Vagina (tissue), 2 donors: ENCODE measurements around the gene RAP2B.

Experiments
- CTCF ChIP-seq, 3 experiments: fragments of 450-650 bp in 2 of 3; fragments of 200-600 bp in 1 of 3; sonication (generic) in 1 of 3; IDR thresholded peaks; one replicate each; pipeline ENCODE4 v1.5.1; 2017 to 2019; ENCODE audit warnings: antibody characterized with exemption in 3 of 3, mild to moderate bottlenecking in 2 of 3, moderate library complexity in 2 of 3
- POLR2A ChIP-seq, 2 donors: fragments of 450-650 bp; IDR thresholded peaks; one replicate each; pipeline ENCODE4 v1.6.1; 2017; ENCODE audit warnings: antibody characterized with exemption in 2 of 2, mild to moderate bottlenecking in 2 of 2, moderate library complexity in 2 of 2
- POLR2AphosphoS5 ChIP-seq, 2 donors: sonication (generic); formaldehyde crosslinking; IDR thresholded peaks; one replicate each; pipeline ENCODE4 v1.9.0; 2017; ENCODE audit warnings: antibody characterized with exemption in 2 of 2, mild to moderate bottlenecking in 2 of 2, low read depth in 1 of 2; ENCODE audit not compliant: insufficient read depth in 1 of 2

- no peak for TF ChIP-seq POLR2A (IDR thresholded peaks at IDR 0.05)
- TF ChIP-seq CTCF (IDR thresholded peaks at IDR 0.05), result no peak
- no peak for TF ChIP-seq POLR2AphosphoS5 (IDR thresholded peaks at IDR 0.05; ENCODE audit: insufficient read depth in 1 of 2, low read depth in 1 of 2)
Measured at GRCh38 chr3:153142961-153143360, 19.1 kb upstream of the RAP2B start.
